Spleen (tissue), 7 donors: ENCODE measurements around the gene PKM.

ENCODE experiments used
- CTCF ChIP-seq, 11 experiments: fragments of 200-600 bp in 7 of 11; fragments of 450-650 bp in 4 of 11; sonication (generic) in 4 of 11; IDR thresholded peaks in 8 of 11; conservative IDR thresholded peaks in 3 of 11; 1 replicate in 7 of 11; 2 replicates in 4 of 11; pipeline versions ENCODE4 v1.4.0 to v1.8.0; 2016 to 2021; ENCODE audit warnings: antibody characterized with exemption in 11 of 11, inconsistent platforms in 4 of 11, mild to moderate bottlenecking in 1 of 11
- POLR2A ChIP-seq, 3 donors: fragments of 450-650 bp; IDR thresholded peaks; one replicate each; pipeline ENCODE4 v1.5.1; 2017; ENCODE audit warnings: antibody characterized with exemption in 3 of 3, mild to moderate bottlenecking in 1 of 3
- donor health status: DM: no; HTN: no; CAD: no; lungs with moderate emphysema.
- donor health status: DM: no; HTN: no; CAD: no.
- donor health status: DM: no; HTN: no; CAD: no.

- no peak for TF ChIP-seq CTCF (IDR thresholded peaks at IDR 0.05 in 8 of 11, conservative IDR thresholded peaks at IDR 0.05 in 3 of 11)
- no peak for TF ChIP-seq POLR2A (IDR thresholded peaks at IDR 0.05)
These were observed 62.7 kb downstream of the PKM start for GRCh38 chr15:72168131-72168807.
